Measurements from ENCODE around the gene CCDC34.

Gene CCDC34

DNA sequence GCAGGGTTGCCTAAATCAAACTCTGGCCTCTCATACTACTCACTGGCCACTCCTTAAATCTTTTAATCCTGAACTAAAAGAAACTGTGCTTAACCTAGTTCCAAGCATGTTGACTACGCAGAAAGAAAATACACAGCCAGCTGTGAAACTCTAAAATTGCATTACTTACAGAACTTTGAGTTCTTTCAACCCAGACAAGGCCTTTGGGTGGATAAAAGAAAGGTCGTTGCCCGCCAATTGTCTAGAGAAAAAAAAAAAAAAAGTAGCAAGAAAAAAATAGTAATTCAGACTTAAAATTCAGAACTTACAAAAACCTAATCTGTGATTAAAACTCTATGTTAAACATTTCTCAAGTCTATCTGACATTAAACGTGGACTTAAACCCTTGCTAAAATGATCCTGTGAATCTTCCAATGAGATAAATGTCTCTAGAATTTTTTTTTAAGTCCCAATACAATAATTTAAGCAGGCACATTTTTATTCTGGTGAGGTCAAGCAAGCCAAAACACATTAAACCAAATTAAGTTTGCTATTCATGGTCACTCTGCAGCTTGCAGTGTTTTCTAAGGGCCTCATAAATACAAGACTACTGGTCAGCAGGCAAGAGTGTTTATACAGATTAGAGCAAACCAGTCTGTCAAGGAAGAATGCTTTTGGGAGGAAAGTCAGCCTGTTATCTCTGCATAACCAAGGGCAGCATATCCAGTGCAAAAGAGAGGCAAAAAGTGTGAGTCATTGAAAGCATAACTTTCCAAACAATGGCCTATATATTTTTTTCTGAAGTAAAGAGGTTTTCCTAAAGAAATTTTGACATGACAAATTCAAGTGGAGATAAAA lies 29.5 kb upstream of the CCDC34 start:
- no peak for DNase-seq (ENCODE audit: low read depth)

DNA sequence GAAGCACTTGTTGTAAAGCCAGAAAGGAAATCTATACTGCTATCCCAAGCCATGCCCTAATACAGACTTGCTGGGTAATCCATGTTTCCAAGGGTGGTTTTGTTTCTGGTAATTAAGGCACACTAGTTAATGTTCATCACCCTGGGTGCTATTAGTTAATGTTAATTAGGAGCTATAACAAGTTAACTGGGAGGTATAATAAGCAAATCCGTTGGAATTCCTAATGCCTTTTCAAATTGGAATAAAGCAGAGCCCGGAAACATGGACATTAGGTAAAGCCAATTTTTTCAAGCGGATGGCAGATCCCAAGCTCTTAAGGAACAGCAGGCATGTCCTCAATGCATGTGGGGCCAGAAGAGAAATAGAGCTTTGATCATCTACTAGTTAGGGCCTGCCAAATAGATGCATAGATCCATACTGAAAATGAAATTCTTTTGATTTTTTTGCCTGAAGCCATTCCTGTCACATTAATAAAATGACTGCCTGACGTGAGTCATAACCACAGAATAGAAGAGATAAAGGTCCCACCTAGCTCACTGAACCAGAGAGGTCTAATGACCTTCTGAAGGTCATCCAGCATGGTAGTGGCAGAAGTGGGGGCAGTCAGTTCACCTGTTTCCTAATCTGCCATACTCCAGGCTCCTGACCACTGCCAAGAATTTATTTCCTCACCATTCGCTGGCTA lies 28.5 kb upstream of the CCDC34 start:
- no peak for DNase-seq (ENCODE audit: low read depth)

DNA sequence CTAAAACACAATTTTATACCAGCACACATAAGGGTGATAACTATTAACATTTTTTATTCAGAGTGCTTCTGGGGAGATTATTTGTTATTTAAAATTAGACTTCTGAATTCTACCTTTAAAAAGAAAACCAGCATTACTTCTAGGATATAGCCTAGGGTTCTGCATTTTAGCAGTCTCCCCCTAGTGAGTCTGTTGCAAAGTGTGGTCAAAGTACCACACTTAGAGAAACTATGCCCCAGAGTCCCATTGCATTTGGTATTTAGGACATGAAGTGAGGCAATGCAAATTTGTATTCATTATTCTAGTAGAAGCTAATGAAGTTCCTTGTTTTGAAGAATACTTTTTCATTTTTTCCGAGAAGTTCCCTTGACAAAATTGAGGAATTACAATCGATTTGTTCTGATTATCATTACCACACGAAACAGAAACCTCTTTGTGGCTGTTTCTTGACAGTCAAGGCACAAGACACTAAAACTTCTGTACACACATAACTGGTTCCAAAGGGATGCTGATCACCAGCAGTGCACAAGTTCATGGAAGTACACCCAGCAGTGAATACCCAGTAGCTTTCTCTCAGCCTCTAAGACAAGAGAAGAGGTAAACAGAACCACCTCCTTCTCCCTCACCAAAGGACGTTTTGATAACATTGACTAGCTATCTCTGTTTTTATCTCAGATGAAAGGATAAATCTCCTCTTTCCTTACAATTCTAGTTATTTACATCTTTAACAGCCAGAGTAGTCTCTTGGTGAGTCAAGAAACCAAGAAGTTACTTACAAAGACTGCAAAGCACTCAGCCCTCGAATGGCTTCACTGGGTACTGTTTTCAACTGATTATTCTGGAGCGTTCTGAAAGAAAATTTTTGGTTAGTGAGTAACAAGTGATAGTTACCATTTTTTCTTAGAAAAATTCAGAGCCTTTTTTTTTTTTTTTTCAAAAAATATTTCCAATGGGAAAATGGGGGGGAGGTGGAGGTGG lies 27.6 kb upstream of the CCDC34 start:
- no peak for DNase-seq (ENCODE audit: low read depth)

DNA sequence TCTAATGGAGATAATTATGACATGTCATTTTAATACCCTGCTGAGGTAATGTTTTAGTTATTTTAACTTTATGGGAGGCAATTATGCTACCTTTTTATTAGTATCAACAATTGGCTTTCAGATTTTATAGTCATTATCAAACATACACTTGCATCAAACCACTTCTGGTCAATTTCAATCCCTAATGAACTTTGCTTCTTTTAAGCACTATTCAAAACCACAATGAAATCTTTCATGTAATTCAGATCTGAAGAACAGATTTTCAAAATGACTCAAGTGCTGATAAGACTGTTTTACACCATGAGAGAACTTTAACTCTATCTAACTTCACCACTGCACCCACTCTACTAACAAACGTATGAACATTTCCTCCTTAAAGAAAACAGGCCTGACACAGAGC lies 25.9 kb upstream of the CCDC34 start:
- no peak for DNase-seq (ENCODE audit: low read depth)

DNA sequence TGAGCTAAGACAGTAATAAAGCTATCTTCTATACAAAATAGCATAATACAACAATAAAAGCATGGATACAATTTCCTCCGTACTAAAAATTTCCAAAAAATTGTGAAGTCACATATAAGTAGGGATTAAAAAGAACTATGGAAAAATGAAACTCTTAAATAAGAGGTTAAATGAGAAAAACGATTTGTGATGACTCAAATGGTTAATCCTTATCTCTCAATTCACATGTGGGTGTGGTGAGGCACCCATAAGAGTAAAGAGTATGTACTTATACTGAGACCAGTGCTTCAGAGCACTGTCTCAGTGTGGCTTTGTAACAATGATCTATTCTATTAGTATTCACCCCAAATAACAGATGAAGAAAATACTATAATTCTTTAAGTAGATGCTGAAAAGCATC lies 25.0 kb upstream of the CCDC34 start:
- no peak for DNase-seq (ENCODE audit: low read depth)

DNA sequence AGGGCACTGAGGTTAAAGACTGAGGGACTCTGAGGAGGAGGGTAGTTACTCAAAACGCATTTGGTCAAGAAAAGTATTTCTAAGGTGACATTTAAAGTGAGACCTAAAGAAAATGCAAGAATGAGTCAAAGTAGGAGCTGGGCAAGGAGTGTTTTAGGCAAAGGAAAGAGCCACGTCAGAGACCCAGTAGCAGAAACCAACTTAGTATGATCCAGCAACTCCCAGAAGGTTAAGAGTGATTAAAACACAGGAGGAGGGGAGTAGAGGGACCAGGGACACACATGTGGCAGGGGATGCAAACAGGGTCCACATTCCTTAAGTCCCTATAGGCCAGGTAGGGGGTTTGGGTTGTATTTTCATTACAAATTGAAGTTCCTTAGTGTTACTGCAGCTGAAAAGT lies 24.3 kb upstream of the CCDC34 start:
- DNase-seq (ENCODE audit: low read depth): no peak

DNA sequence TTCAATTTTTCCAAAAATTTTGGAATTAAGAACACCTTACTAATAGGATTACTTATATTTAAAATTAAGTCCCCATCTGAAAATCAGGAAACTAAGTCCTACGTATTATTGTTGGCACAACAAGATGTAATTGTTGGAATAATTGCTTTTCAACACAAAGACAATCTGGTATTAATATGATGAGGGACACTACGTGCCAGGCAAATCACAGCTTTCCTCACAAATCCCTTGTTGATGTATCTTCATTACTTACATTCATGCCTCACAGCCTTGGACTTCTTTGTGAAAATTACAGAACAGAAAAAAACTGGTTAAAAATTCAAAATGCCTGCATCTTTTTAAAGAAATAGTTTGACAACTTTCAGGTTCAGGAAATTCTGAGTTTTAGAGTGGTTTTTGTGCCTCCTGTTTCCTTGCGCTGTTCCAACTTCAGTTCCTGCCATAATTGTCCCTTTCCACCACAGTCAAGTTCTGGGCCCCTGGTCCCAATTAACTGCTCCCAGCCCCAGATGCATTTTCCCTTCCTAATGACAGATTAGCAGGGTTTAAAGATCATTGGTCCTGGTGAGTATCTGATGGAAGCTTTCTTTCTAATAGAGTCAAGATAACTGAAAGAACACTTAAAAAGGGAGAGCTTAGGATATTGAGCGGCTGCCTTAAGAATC lies 23.3 kb upstream of the CCDC34 start:
- no peak for DNase-seq (ENCODE audit: low read depth)

DNA sequence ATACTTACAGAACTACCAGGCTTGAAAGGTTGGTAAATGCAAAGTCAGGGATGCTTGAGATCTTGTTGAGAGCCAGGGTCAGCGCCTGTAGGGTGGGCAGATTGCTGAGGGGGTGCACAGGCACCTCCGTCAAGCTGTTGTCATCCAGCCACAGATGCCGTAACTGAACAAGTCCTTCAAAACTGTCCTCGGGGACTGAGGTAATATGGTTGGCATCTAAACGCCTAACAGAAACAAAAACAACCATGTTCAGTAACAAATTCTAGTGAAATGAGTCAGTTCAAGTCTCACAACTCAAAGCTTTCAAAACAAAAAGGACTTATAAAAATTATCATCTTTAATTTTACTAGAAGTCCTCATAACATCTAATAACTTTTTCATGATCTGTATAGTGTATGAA lies 22.2 kb upstream of the CCDC34 start:
- no peak for DNase-seq (ENCODE audit: low read depth)

DNA sequence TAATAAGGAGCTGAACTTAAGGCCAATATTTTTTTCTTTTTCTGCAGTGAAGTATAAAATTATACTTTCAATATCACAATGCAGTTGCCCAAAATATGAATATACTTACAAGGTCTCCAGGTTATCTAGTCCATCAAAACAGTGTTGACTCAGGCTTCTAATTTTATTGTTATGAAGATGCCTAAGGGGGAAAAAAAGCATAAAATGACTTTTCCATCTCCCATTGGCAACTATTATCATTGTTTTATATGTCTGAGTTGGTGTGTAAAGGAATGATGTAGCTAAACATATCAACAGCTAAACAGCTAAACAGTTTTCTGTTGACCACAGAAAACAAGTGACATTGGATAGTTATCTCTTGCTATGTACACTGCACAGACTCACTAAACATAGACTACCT lies 21.2 kb upstream of the CCDC34 start:
- no peak for DNase-seq (ENCODE audit: low read depth)

DNA sequence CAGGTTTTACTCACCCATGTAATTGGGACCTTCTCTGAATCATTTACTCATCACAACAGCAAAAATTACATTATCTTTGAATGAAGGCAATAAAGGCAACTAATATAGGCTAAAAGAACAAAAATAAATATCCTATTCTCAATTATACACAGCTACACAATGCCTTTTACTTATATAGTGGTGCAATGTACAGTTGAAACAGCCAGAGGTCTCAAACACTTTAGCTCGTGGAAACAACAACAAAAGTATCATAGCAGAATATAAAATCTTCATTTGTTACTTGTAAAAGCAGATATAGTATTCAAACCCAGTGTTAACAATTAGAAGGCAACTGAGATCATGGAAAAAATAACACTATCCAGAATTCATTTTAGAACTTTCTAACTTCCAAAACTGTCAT lies 20.6 kb upstream of the CCDC34 start:
- DNase-seq (ENCODE audit: low read depth): no peak

DNA sequence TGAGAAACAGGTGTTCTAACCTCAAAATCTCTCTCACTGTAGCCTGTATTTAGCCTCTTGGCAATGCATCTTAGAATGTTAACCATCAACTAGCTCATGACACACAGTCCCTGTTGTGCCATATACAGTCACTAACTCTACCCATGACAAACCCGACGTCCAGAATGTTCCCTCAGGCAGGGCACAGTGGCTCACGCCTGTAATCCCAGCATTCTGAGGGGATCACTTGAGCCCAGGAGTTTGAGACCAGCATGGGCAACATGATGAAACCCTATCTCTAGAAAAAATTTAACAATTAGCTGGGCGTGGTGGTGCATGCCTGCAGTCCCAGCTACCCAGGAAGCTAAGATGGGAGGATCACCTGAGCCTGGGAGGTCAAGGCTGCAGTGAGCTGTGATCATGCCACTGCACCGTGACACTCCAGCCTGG lies 18.2 kb upstream of the CCDC34 start:
- DNase-seq (ENCODE audit: low read depth): no peak

DNA sequence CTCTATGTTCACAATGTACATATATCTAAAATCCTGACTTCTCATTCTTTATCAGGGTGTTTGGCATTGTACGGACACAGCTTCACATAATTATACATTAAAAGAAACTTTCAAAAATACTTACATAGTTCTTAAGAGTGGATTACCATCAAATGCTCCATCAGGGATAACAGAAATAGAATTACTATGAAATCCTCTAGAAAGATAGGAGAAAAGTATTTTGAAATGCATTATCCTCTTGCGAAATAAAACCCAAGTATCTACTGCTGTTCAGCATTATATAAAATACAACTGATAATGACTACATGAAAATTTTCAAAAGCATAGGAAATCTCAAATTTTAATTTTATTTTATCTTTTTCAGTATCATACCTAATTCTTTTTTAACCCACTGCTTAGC lies 17.8 kb upstream of the CCDC34 start:
- DNase-seq (ENCODE audit: low read depth): no peak

DNA sequence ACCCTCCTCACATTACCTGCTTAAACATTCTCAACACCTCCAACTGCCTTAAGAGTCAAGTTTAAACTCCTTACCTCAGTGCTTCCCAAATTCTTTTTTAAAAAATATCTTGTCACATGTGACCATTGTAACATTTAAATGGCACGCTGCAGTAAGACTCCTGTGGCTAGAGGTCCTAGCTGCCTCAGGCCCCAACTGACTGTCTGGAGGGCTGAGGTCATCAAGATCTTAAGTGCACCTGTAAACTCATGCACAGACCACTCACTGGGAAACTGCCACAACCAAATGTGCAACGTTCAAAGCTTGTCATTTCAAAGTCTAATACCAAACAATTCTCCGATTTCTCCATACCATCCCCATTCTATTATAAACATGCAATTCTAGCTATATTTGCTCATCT lies 16.4 kb upstream of the CCDC34 start:
- no peak for DNase-seq (ENCODE audit: low read depth)

DNA sequence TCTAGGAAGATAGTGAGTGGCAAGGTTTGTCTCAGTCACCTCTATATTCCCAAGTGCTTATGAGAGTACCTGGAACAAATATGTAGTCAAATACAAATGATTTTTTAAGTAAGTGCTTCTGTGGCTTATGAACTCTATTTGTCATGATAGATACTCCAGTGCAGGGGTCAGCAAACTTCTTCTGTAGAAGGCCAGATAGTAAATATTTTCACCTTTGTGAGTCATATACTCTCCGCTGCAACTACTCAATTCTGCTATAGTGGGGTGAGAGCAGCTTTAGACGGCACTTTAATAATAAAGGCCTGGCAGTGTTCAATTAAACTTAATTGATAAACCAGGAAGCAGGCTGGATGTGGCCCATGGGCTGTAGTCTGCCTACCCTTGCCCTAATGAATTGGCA lies 12.4 kb upstream of the CCDC34 start:
- DNase-seq (ENCODE audit: low read depth): no peak

DNA sequence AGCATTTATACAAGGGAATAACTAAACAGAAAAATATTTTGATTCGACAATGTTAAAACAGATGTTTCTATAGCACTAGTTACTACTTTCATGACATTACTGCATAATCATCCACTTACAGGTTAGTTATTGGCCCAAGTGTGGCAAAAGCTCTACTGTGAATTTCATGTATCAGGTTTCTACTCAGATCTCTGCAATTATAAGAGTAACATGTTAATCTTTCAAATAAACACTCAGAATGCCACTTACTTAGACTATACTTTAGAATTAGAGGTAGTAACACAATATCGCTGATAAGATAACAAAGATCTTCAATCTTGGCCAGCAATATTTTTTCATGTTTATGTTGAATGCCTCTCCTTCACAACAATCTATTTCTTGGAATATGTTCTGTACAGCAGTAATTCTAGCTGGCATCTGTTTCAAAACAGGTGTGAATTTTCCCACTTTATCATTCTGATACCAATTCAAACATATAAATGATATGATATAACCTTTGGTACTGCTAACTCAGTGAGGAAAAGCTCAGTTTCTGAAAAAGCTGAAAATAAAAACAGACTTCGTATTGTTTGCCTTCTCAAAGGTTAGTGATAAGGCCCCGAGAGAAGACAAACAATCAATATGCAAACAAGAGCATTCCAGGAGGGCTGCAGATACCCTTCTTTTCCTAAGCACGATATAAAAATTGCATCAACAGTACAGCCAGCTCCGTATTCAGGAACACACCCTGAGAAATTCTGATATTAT lies 11.0 kb upstream of the CCDC34 start:
- no peak for DNase-seq (ENCODE audit: low read depth)

DNA sequence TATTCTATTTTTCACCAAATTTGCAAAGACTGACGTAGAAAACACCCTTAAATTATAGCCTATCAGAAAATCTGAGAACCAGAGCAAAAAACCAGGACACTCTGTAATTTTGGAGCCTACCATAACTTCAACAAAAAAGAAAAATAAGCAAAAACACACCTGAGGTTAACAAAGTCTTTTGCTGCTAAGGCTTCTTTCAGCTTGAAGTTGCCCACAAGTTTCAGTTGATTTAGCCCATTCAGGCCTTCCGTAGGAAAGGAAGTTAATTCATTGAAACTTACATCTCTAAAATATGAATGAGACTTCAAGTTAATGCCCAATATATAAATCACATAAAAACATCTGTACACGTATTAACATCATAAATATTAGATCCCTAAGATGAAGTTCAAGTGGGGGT lies 10.4 kb upstream of the CCDC34 start:
- DNase-seq (ENCODE audit: low read depth): no peak

DNA sequence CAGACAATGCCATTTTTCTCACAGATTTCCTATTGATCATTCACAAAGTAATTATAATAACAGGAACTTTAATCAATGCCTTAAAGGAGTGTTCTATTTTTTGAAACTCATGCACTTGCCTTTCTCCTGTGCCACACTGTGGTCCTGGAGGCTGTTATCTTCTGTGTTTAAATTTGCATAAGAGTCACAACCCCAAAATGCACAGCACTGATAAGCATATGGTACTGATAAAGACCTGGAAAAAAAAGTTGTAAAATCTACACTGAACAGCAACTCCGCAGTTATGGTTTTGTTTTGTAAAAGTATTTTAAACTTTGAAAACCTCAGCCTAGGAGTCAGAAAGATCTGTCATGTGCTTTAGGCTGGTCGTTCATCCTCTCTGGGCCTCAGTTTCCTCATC lies 9.1 kb upstream of the CCDC34 start:
- no peak for DNase-seq (ENCODE audit: low read depth)

DNA sequence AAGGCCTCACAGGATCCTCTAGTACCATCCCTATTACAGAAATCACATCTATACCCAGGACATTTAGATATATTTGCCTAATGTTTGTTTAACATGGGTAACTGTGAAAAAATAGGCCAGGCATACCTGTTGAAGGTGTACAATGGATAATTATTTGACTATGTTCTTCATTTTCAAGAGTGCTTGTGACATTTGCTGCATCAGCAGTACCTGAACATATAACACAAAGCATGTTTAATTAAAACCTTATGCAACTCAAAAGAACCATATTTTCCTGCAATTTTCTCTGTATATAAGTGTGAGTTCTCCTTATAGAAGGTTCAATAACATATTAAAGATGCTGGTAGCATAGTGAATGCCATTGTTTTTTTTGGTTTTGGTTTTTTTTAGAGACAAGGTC lies 8.5 kb upstream of the CCDC34 start:
- DNase-seq (ENCODE audit: low read depth): no peak

DNA sequence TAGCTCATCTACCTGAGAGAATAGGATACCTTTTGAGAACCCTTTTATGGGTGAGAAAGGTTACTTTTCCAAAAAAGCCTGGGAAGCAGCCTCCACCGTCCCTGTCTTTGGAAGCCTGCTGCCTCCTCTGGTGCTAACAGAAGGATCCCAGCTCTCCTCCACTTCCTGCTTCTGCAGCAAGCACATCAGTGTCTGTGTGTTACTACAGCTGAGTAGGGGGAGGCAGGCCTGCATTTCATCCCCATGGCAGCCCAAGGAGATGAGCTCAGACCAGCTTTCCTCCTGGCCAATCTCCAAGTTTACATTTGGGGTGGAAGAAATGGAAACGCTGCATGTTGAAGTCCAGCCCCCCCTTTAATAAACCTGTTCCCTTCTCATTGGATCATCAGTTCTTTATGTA lies 7.4 kb upstream of the CCDC34 start:
- DNase-seq (ENCODE audit: low read depth): no peak

DNA sequence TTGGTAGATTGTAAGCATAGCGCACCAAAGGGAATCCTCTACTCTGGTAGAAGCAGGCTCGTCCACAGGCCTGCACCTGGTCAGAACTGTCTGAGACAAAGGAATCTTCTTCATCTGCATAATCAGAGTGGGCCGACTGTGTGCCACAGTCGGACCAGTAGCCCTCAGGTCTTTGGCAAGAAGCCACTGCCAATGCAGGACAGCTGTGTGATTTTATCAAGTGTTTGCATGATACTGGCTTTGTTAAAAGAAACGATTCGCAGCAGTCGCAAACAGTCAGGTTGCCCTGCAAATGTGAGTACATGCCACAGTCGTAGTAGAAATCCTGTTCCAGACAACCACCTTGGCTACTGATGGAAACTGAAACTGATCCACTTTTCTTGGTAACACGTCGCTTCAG lies 4.9 kb upstream of the CCDC34 start:
- DNase-seq (ENCODE audit: low read depth): no peak

DNA sequence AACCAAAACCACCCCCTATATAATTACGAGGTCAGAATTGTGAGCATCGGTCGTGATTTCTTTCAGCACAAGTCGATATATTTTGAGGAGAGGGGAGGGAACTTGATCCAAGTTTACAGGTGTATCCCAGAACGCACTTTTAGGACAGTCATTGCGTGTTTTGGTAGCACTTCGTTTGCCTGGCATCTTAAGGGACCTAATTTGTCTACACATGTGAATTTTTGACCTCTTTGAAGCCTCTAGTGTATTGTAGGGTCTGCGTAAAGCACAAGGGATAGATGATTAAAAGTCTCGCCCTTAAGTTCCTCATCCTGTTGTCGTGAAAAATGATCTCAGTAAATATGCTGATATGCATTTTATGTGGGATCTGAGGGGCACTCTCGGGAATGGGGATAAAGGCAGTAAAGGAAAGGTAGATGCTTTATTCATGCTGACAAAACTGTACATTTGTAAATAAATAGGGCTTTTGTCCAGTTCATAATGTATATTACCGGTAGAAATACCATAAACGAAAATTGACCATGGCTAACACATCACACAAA lies 632 bp upstream of the CCDC34 start:
- no peak for DNase-seq (ENCODE audit: low read depth)
